Thyroid gland (tissue), 4 donors: ENCODE measurements around the gene COX6B2.

ENCODE experiments used
- CTCF ChIP-seq, 6 experiments: fragments of 200-600 bp in 3 of 6; fragments of 450-650 bp in 3 of 6; sonication (generic) in 3 of 6; IDR thresholded peaks; one replicate each; pipeline ENCODE4 v1.5.1; 2016 to 2019; ENCODE audit warnings: antibody characterized with exemption in 6 of 6, mild to moderate bottlenecking in 2 of 6, inconsistent platforms in 1 of 6, moderate library complexity in 1 of 6
- POLR2A ChIP-seq, 2 donors: fragments of 450-650 bp; IDR thresholded peaks; one replicate each; pipeline ENCODE4 v1.6.1; 2017; ENCODE audit warnings: antibody characterized with exemption in 2 of 2, mild to moderate bottlenecking in 2 of 2, moderate library complexity in 1 of 2

DNA sequence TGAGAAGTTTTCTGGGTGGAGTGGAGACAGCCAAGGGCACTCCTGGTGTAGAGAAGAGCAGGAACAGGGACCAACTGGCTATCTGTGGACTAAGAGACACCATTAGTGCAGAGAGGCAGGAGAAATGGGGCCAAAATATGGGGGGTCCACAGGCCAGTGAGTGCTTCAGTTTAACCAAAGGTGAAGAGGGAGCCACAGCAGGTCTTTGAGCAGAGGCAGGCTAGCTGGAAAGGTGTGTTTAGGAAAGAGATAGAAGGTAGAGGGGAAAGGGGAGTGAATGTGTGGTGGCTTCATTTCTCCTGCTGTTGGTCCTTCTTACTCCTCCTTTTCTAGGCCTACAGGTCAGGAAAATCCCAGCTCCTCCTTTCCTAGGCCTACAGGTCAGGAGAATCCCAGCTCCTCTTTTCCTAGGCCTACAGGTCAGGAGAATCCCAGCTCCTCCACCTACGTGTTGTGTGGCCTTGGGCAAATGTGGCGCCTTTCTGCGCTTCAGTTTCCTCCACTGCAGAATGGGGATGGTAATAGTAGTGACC is 28.1 kb upstream of the COX6B2 start:
- TF ChIP-seq POLR2A (IDR thresholded peaks at IDR 0.05) (no peak), CTCF (IDR thresholded peaks at IDR 0.05) (no peak)
